GM13977 (cell line): ENCODE results near the gene MRPL43.

Source experiments
- DNase-seq: peaks from one replicate; pipeline ENCODE4 v3.0.0; 2012; ENCODE audit warnings: low spot score
- CTCF ChIP-seq: IDR thresholded peaks from 2 replicates; pipeline ENCODE4 v1.5.1; 2012; ENCODE audit warnings: mild to moderate bottlenecking, control low read depth; ENCODE audit not compliant: insufficient read depth; ENCODE audit errors: extremely low read depth, missing control alignments
- in situ Hi-C: fragments of 300-500 bp; cut with MboI; formaldehyde crosslinking; loops from one replicate; pipeline ENCODE4 v1.12.0; 2022; ENCODE audit warnings: low sequenced_read_pairs, low pct_unique_long_range_greater_than_20kb, mixed read lengths, inconsistent platforms; ENCODE audit not compliant: unreplicated experiment

Gene MRPL43

GRCh38 chr10:101019440-101019703, 32.1 kb upstream of the MRPL43 start:
- no peak for TF ChIP-seq CTCF
- no peak for DNase-seq
- in situ Hi-C loops: no loop called here

- DNase-seq: peak; percentile 85
- TF ChIP-seq CTCF: peak; percentile 89
- in situ Hi-C loops: no loop called here
Observed at GRCh38 chr10:101018600-101019439, 31.5 kb upstream of the MRPL43 start.

- no peak for TF ChIP-seq CTCF
- in situ Hi-C loops: no loop called here
- no peak for DNase-seq
Observed at GRCh38 chr10:101018118-101018599, 30.9 kb upstream of the MRPL43 start.

- in situ Hi-C loops: no loop called here
- no peak for DNase-seq
Observed at GRCh38 chr10:101016814-101017213, 29.5 kb upstream of the MRPL43 start.

GRCh38 chr10:101015582-101015973, 28.3 kb upstream of the MRPL43 start:
- in situ Hi-C loops: no loop called here
- no peak for DNase-seq
- TF ChIP-seq CTCF: no peak

More at GRCh38 chr10:101016814-101017213, 29.5 kb upstream of the MRPL43 start:
- TF ChIP-seq CTCF: no peak

GRCh38 chr10:101014966-101015581, 27.8 kb upstream of the MRPL43 start:
- no peak for DNase-seq
- no peak for TF ChIP-seq CTCF
- in situ Hi-C loops: no loop called here
